ENCODE data around the gene EIF4G1.

Gene EIF4G1

DNA sequence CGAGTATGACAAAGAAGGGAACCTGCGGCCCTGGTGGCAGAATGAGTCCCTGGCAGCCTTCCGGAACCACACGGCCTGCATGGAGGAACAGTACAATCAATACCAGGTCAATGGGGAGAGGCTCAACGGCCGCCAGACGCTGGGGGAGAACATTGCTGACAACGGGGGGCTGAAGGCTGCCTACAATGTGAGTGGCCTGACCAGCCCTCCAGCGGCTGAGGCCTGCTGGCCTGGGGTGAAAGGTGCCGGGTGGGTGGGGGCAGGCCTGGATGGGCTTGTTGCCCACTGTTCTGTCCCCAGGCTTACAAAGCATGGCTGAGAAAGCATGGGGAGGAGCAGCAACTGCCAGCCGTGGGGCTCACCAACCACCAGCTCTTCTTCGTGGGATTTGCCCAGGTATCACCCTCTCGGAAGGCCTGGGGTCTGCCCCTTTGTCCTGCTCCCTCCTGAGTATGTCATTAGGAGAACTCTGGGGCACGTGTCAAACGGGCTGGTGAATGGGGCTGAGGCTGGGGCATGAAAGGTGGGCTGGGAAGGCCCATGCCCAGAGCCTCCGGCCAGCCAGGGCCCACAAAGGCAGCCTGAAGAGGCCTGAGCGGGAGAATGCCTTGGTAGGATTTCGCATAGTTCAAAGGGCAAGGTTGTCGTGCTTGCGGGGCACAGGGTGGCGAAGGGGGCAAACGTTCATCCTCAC is 23.2 kb upstream of the EIF4G1 start:
- H3K4me3 ChIP-seq (ENCODE audit: low read depth in 1 of 2, low read length in 1 of 2), result no peak overlapping the region
- no peaks in the 10 kb centered on the region for H3K36me3 ChIP-seq
- TF ChIP-seq, protein P1, sequence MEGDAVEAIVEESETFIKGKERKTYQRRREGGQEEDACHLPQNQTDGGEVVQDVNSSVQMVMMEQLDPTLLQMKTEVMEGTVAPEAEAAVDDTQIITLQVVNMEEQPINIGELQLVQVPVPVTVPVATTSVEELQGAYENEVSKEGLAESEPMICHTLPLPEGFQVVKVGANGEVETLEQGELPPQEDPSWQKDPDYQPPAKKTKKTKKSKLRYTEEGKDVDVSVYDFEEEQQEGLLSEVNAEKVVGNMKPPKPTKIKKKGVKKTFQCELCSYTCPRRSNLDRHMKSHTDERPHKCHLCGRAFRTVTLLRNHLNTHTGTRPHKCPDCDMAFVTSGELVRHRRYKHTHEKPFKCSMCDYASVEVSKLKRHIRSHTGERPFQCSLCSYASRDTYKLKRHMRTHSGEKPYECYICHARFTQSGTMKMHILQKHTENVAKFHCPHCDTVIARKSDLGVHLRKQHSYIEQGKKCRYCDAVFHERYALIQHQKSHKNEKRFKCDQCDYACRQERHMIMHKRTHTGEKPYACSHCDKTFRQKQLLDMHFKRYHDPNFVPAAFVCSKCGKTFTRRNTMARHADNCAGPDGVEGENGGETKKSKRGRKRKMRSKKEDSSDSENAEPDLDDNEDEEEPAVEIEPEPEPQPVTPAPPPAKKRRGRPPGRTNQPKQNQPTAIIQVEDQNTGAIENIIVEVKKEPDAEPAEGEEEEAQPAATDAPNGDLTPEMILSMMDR (IDR thresholded peaks at IDR 0.05), result no peak
- H3K27me3 ChIP-seq, result peaks cover 44% of the 10 kb centered on the region
- H3K9me3 ChIP-seq, result no peaks in the 10 kb centered on the region
- H3K4me1 ChIP-seq (ENCODE audit: control insufficient read depth in 1 of 2, insufficient read depth in 1 of 2, low read depth in 1 of 2, low read length in 1 of 2), result no peaks in the 10 kb centered on the region
- no peak overlapping the region for H3K27ac ChIP-seq

DNA sequence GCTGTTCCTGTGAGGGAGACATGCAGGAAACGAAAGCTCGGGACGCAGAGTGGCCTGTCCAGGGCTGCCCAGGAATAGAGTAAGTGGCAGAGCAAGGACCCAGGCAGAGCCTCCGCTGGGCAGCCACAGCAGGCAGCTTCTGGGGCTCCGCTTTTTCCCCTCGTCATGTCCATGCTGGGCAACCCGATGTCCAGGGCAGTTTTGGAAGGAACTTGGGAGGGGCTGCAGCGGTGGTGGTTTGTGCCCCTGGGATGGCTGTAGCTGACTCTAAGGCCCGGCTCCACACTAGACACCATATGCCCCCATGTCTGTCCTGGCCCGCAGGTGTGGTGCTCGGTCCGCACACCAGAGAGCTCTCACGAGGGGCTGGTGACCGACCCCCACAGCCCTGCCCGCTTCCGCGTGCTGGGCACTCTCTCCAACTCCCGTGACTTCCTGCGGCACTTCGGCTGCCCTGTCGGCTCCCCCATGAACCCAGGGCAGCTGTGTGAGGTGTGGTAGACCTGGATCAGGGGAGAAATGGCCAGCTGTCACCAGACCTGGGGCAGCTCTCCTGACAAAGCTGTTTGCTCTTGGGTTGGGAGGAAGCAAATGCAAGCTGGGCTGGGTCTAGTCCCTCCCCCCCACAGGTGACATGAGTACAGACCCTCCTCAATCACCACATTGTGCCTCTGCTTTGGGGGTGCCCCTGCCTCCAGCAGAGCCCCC is 22.5 kb upstream of the EIF4G1 start:
- TF ChIP-seq, protein P1 (IDR thresholded peaks at IDR 0.05), result no peak

DNA sequence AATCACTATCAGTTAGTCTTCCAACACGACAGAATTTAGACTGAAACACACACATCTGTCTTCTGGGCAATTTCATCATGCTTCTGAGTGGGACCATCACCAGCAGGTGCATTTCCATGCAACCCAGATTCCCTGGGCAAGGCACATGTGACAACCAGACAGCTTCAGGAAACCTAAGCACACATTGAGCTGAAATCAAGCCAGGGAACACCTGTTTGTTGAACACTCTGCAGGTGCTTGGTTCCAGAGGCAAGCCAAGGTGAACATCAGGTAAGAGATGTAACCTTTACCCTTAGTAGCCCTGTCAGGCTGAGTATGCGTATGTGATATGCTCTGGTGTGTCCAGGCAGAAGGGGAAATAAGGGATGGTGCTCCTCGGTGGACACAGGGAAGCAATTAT is 18.6 kb upstream of the EIF4G1 start:
- no peak overlapping the region for H3K4me3 ChIP-seq (ENCODE audit: low read depth in 1 of 2, low read length in 1 of 2)
- no peak overlapping the region for H3K27ac ChIP-seq
- H3K9me3 ChIP-seq, result no peaks in the 10 kb centered on the region
- peaks cover 18% of the 10 kb centered on the region in 2 experiments for H3K4me1 ChIP-seq (ENCODE audit: control insufficient read depth in 1 of 2, insufficient read depth in 1 of 2, low read depth in 1 of 2, low read length in 1 of 2)
- TF ChIP-seq, protein P1 (IDR thresholded peaks at IDR 0.05), result no peak
- peaks cover 14% of the 10 kb centered on the region for H3K27me3 ChIP-seq
- peaks cover 6% of the 10 kb centered on the region for H3K36me3 ChIP-seq

More for the DNA sequence above, 22.5 kb upstream of the EIF4G1 start:
- H3K4me3 ChIP-seq (ENCODE audit: low read depth in 1 of 2, low read length in 1 of 2), result no peak overlapping the region
- no peaks in the 10 kb centered on the region for H3K36me3 ChIP-seq
- peaks cover 37% of the 10 kb centered on the region for H3K27me3 ChIP-seq
- H3K4me1 ChIP-seq (ENCODE audit: control insufficient read depth in 1 of 2, insufficient read depth in 1 of 2, low read depth in 1 of 2, low read length in 1 of 2), result no peaks in the 10 kb centered on the region
- no peaks in the 10 kb centered on the region for H3K9me3 ChIP-seq
- no peak overlapping the region for H3K27ac ChIP-seq

DNA sequence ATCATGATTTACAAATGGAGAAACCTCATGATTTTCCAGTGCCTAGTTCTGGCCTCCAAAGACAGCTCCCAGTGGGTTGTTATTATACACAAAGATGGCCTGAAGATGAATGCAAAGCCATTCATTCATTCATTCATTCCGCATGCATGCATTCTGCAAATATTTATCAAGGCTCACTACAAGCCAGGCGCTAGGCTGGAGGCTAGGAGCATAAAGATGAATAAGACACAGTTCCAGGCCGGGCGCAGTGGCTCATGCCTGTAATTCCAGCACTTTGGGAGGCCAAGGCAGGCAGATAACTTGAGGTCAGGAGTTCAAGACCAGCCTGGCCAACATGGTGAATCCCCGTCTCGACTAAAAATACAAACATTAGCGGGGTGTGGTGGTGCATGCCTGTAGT is 17.8 kb upstream of the EIF4G1 start:
- Histone ChIP-seq H3K36me3 (peaks cover 12% of the 10 kb centered on the region), H3K4me1 (ENCODE audit: control insufficient read depth in 1 of 2, insufficient read depth in 1 of 2, low read depth in 1 of 2, low read length in 1 of 2) (peaks cover 18% of the 10 kb centered on the region in 2 experiments), H3K4me3 (ENCODE audit: low read depth in 1 of 2, low read length in 1 of 2) (no peak overlapping the region), H3K27me3 (peaks cover 14% of the 10 kb centered on the region), H3K27ac (no peak overlapping the region), H3K9me3 (no peaks in the 10 kb centered on the region)
- TF ChIP-seq, protein P1 (IDR thresholded peaks at IDR 0.05), result no peak

DNA sequence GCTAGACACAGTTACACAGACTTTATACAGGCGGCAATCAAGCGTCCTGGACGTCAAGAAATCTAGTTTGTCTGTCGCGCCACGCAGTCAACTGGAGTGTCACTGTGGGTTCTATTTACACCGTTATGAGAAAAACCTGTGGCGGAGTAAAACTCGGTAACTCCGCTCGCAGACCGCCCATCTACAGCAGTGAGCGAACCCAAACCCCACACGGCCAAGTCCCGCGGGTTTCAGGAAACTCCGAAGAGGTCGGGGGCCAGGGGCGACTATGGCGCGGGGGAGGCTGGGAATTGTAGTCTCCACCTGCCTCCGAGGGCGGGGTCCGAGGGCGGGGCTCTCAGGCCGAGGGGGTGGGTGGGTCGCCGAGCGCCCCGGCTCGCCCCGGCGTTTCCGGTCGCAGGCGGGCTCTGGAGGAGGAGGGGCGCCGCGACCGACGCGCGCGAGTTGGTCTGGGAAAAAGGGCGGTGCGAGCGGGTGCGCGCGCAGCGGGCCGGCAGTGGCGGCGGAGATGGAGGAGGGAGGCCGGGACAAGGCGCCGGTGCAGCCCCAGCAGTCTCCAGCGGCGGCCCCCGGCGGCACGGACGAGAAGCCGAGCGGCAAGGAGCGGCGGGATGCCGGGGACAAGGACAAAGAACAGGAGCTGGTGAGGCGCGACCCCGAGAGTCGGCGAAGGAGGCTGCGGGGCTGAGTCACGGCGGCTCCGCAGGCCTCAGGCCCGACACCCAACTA is 15.5 kb upstream of the EIF4G1 start, which contains the start of gene PSMD2:
Gene PSMD2 (plus strand): TSS at position 483 of the 729 bp plus-strand sequence. CDS start 26 bp downstream, at position 509.
- Histone ChIP-seq H3K9me3 (no peaks in the 10 kb centered on the region), H3K27me3 (peaks cover 14% of the 10 kb centered on the region), H3K27ac (peak within 1 kb of the TSS; percentile 84), H3K36me3 (peaks cover 35% of the 10 kb centered on the region), H3K4me3 (ENCODE audit: low read depth in 1 of 2, low read length in 1 of 2) (peak within 1 kb of the TSS; percentile 85 to 94), H3K4me1 (ENCODE audit: control insufficient read depth in 1 of 2, insufficient read depth in 1 of 2, low read depth in 1 of 2, low read length in 1 of 2) (peaks cover 18% of the 10 kb centered on the region in 2 experiments)
- TF ChIP-seq, protein P1 (IDR thresholded peaks at IDR 0.05), result peak; percentile 45
